Measurements from ENCODE around the gene SYT7. TPM values are rescaled to one million over a fixed set of nuclear protein-coding genes. Genes with fewer than 3 reads are reported as not detected.

SYT7 gene
- polyA plus RNA-seq, 2 of the 4 experiments (the other 2 are of a cell fraction): 0.37 to 1.0 TPM

DNA sequence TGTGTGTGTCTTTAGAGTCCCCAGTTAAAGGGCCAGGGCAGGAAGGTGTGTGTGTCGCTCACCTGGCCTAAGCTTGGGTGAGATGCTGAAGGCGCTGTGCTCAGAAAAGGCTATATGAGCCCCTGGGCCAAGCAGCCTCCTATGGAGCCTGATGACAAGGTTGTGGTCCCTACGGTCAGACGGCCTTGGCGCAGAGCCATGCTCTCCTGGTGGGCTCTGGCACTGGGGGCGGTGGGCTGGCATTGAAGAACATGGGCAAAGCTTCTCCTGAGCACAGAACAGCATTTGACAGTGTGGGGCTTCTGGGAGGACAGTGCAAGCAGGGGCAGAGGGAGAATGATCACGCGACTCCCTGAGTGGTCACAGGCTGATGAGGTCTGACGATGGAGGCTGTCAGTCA, 83.0 kb downstream of the SYT7 start:
- no peak for ATAC-seq
- Histone ChIP-seq H3K27ac (no peak overlapping the region), H3K4me1 (no peaks in the 10 kb centered on the region), H3K4me3 (no peak overlapping the region), H3K4me2 (no peak overlapping the region), H3K9me3 (no peaks in the 10 kb centered on the region)
- 56% methylated on average over 9 of the region's 9 CpGs for WGBS (ENCODE audit: missing lambda C conversion rate)
- FAIRE-seq: no peak
- ChIA-PET POLR2A (no interaction called here), CTCF (interaction anchor here (1.0 to 1.4 kb wide), 4 partner anchors 19 to 235 kb away, joined by 3 to 4 read pairs (median 4); no protein-coding TSS in a partner anchor)
- no peak for TF ChIP-seq ESRRA (IDR thresholded peaks at IDR 0.05; ENCODE audit: borderline replicate concordance, low read length)
- TF ChIP-seq, protein P1, sequence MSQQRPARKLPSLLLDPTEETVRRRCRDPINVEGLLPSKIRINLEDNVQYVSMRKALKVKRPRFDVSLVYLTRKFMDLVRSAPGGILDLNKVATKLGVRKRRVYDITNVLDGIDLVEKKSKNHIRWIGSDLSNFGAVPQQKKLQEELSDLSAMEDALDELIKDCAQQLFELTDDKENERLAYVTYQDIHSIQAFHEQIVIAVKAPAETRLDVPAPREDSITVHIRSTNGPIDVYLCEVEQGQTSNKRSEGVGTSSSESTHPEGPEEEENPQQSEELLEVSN (IDR thresholded peaks at IDR 0.05; ENCODE audit: borderline replicate concordance, low read depth): no peak
- TF ChIP-seq, protein P2, sequence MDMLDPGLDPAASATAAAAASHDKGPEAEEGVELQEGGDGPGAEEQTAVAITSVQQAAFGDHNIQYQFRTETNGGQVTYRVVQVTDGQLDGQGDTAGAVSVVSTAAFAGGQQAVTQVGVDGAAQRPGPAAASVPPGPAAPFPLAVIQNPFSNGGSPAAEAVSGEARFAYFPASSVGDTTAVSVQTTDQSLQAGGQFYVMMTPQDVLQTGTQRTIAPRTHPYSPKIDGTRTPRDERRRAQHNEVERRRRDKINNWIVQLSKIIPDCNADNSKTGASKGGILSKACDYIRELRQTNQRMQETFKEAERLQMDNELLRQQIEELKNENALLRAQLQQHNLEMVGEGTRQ (IDR thresholded peaks at IDR 0.05): no peak
- no peak for TF ChIP-seq POLR2A (IDR thresholded peaks at IDR 0.05; ENCODE audit: low read length)
- DNase-seq (ENCODE audit: low read depth in 1 of 2, low spot score in 1 of 2): no peak

DNA sequence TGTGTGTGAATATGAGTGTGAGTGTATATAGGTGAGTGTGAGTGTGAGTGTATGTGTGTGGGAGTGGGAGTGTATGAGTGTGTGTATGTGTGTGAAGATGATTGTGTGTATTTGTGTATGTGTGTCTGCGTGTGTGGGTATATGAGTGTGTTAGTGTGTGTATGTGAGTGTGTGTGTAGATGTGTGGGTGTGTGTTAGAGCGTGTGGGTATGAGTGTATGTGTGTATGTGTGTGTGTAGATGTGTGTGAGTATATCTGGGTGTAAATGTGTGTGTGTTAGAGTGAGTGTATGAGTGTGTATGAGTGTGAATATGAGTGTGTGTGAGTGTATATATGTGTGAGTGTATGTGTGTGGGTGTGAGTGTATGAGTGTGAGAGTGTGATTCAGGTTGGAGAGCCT, 83.4 kb downstream of the SYT7 start:
- H3K9me3 ChIP-seq: no peaks in the 10 kb centered on the region
- FAIRE-seq (no peak), ATAC-seq (no peak), DNase-seq (ENCODE audit: low read depth in 1 of 2, low spot score in 1 of 2) (no peak)
- H3K4me1 ChIP-seq: no peaks in the 10 kb centered on the region
- no peak overlapping the region for H3K4me2 ChIP-seq
- ChIA-PET CTCF (interaction anchor here (1.0 kb wide), 2 partner anchors 35 to 71 kb away, joined by 3 to 4 read pairs; no protein-coding TSS in a partner anchor), POLR2A (no interaction called here)
- TF ChIP-seq EHF (CRISPR knock-in tag; IDR thresholded peaks at IDR 0.05) (no peak), MYC (IDR thresholded peaks at IDR 0.05; ENCODE audit: borderline replicate concordance, low read length) (no peak), HOXA7 (CRISPR knock-in tag; IDR thresholded peaks at IDR 0.05) (no peak)
- H3K27ac ChIP-seq: no peak overlapping the region
- WGBS (ENCODE audit: missing lambda C conversion rate): 49% methylated on average over 2 of the region's 2 CpGs
- H3K4me3 ChIP-seq: no peak overlapping the region

DNA sequence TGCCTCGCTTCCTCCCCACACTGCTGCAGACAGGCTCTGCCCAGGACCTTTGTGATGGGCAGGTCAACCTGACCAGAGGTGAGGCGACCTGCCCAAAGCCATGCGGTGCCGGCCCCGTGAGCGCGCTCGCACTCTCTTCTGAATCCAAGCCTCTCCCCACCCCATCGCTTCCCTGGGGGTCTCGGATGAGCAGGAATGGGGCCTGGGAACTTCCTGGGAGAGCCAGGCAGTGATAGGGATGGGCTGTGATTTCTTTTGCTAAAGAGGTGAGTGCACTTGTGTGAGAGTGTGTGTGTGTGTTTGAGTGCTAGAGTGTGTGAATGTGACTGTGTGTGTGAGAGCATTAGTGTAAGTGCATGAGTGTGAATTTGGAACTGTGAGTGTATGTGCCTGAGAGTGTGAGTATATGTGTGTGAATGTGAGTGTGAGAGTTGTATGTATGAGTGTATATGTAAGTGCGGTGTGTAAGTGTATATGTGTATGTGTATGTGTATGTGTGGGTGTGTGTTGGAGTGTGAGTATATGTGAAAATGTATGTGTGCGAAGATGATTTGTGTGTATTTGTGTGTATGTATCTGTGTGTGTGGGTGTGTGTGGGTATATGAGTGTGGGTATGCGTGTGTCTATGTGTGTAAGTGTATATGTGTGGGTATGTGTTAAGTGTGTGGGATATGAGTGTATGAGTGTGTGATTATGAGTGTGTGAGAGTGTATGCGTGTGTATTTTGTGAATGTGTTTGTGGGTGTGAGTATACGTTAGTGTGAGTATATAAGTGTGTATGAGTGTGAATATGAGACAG, 84.1 kb downstream of the SYT7 start:
- no peaks in the 10 kb centered on the region for H3K4me1 ChIP-seq
- ATAC-seq (no peak), DNase-seq (ENCODE audit: low read depth in 1 of 2, low spot score in 1 of 2) (no peak), FAIRE-seq (no peak)
- H3K27ac ChIP-seq: no peak overlapping the region
- no peaks in the 10 kb centered on the region for H3K9me3 ChIP-seq
- CTCF ChIA-PET: no interaction called here
- no peak overlapping the region for H3K4me2 ChIP-seq
- TF ChIP-seq SREBF2 (IDR thresholded peaks at IDR 0.05) (no peak), BHLHE40 (IDR thresholded peaks at IDR 0.05; ENCODE audit: low read depth, low read length) (no peak), JUN (IDR thresholded peaks at IDR 0.05) (no peak)
- H3K4me3 ChIP-seq: no peak overlapping the region
- 81% methylated on average over 15 of the region's 15 CpGs for WGBS (ENCODE audit: missing lambda C conversion rate)
- POLR2A ChIA-PET: no interaction called here

DNA sequence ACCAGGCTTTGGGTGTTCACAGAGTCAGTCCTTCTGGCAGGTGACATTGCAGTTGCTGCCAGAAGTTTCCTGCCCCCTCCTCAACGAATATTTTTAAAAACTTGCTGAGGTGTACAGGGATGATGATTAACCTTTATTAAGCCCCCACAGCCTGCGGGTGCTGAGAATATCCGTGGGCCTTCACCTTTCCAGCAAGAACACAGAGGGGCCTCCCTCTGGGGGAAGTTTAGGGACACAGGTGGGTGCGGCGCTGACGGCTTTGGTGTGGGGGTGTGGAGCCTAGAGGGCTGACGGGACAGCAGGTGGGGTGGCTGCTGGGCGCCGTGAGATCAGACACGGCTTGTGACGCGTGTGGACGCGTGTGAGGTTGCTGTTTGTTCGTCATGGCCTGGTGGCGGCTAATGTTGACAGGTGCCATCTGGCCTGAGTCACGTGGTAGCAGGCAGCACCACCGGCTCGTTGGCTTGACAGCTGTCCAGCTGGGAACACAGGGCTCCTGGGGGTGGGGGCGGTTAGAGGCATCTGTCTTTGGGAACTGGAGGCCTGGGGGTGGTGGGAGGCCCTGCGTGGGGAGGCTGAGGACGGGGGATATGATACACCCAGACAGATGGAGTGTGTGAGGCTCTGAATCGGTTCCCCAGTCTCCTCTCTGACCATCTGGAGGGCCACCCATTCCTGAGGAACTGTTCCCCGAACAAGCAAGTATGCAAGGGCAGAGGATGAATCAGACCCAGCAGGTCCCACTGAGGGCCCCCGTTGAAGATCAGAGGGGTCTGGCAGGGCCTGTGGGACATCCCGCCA, 84.9 kb downstream of the SYT7 start:
- DNase-seq (ENCODE audit: low read depth in 1 of 2, low spot score in 1 of 2): no peak
- ChIA-PET POLR2A (no interaction called here), CTCF (interaction anchor here (1.4 to 3.1 kb wide), 4 partner anchors 13 to 46 kb away, joined by 3 to 21 read pairs (median 9); partner anchors contain the start of gene LRRC10B)
- Histone ChIP-seq H3K27ac (no peak overlapping the region), H3K4me2 (no peak overlapping the region), H3K9me3 (no peaks in the 10 kb centered on the region), H3K4me1 (no peaks in the 10 kb centered on the region), H3K4me3 (no peak overlapping the region)
- no peak for ATAC-seq
- FAIRE-seq: no peak
- WGBS (ENCODE audit: missing lambda C conversion rate): 77% methylated on average over 20 of the region's 26 CpGs
- TF ChIP-seq, protein P3, sequence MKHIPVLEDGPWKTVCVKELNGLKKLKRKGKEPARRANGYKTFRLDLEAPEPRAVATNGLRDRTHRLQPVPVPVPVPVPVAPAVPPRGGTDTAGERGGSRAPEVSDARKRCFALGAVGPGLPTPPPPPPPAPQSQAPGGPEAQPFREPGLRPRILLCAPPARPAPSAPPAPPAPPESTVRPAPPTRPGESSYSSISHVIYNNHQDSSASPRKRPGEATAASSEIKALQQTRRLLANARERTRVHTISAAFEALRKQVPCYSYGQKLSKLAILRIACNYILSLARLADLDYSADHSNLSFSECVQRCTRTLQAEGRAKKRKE (CRISPR knock-in tag; IDR thresholded peaks at IDR 0.05; ENCODE audit: low read depth): no peak
- no peak for TF ChIP-seq NPAS2 (CRISPR knock-in tag; IDR thresholded peaks at IDR 0.05; ENCODE audit: borderline replicate concordance)
- no peak for TF ChIP-seq RARB (CRISPR knock-in tag; IDR thresholded peaks at IDR 0.05)
- TF ChIP-seq, protein P4, sequence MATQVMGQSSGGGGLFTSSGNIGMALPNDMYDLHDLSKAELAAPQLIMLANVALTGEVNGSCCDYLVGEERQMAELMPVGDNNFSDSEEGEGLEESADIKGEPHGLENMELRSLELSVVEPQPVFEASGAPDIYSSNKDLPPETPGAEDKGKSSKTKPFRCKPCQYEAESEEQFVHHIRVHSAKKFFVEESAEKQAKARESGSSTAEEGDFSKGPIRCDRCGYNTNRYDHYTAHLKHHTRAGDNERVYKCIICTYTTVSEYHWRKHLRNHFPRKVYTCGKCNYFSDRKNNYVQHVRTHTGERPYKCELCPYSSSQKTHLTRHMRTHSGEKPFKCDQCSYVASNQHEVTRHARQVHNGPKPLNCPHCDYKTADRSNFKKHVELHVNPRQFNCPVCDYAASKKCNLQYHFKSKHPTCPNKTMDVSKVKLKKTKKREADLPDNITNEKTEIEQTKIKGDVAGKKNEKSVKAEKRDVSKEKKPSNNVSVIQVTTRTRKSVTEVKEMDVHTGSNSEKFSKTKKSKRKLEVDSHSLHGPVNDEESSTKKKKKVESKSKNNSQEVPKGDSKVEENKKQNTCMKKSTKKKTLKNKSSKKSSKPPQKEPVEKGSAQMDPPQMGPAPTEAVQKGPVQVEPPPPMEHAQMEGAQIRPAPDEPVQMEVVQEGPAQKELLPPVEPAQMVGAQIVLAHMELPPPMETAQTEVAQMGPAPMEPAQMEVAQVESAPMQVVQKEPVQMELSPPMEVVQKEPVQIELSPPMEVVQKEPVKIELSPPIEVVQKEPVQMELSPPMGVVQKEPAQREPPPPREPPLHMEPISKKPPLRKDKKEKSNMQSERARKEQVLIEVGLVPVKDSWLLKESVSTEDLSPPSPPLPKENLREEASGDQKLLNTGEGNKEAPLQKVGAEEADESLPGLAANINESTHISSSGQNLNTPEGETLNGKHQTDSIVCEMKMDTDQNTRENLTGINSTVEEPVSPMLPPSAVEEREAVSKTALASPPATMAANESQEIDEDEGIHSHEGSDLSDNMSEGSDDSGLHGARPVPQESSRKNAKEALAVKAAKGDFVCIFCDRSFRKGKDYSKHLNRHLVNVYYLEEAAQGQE (IDR thresholded peaks at IDR 0.05): no peak
- TF ChIP-seq, protein P5, sequence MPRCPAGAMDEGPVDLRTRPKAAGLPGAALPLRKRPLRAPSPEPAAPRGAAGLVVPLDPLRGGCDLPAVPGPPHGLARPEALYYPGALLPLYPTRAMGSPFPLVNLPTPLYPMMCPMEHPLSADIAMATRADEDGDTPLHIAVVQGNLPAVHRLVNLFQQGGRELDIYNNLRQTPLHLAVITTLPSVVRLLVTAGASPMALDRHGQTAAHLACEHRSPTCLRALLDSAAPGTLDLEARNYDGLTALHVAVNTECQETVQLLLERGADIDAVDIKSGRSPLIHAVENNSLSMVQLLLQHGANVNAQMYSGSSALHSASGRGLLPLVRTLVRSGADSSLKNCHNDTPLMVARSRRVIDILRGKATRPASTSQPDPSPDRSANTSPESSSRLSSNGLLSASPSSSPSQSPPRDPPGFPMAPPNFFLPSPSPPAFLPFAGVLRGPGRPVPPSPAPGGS (IDR thresholded peaks at IDR 0.05): no peak
- no peak for TF ChIP-seq CBX2 (IDR thresholded peaks at IDR 0.05; ENCODE audit: borderline replicate concordance, low read depth)
- TF ChIP-seq FOSB (CRISPR knock-in tag; IDR thresholded peaks at IDR 0.05): no peak
- TF ChIP-seq NR3C1 (IDR thresholded peaks at IDR 0.05): no peak
- TF ChIP-seq RNF2 (IDR thresholded peaks at IDR 0.05; ENCODE audit: borderline replicate concordance, low read depth): no peak
- no peak for TF ChIP-seq EHF (CRISPR knock-in tag; IDR thresholded peaks at IDR 0.05)
- TF ChIP-seq KDM1A (IDR thresholded peaks at IDR 0.05; ENCODE audit: low read depth): no peak
- no peak for TF ChIP-seq BHLHE40 (IDR thresholded peaks at IDR 0.05; ENCODE audit: low read depth, low read length)
- TF ChIP-seq JUN (IDR thresholded peaks at IDR 0.05): no peak
- TF ChIP-seq CEBPB (IDR thresholded peaks at IDR 0.05): no peak
